AG20443 (cell line): ENCODE data around the gene LMO4.
A peak's percentile ranks its signal among the peaks of the same experiment; 100 is the strongest.

Experiments
- DNase-seq: peaks from one replicate; pipeline ENCODE4 v3.0.0; 2012; ENCODE audit warnings: low spot score, mixed read lengths

The LMO4 gene

DNA sequence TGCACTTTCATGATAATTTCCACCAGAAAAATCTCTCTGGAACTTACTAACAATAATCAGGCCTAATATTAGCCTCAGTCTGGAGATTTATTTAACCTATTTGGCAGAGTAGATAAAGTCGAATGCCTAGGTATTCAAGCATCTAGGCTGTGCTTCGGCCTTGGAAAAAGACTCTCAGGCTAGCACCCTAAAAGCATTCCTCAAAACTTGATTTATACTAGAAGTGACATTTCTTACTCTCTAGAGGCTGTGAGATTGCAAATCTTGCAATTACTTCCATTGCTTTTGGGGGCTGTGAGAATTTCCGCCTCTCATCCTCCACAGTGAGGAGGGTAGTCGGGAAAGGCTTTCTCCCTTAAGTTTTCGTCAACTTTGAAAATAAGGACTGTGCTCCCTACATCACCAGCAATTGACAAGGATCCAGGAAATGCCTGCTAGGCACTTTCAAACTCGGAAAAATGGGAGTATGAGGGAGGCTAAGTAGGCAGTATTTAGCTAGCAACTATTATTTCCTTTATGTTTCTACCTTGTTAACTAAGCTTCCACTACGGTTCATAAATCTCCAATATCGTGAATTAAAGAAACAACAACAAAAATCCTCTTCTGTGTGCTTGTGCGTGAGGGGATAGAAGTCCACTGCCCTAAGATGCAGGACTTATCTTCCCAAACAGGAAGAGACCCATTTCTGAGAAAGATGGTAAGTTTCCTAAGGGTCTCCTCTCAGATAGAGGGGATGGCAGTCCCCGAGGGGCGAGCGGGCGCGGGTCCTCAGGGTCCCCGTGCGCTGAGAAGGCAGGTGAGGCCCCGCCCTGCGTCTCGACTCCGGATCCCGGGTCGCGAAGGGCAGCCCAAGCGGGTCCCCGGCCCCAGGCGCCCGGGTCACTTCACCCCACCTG lies 1.1 kb upstream of the LMO4 start:
- no peak for DNase-seq

DNA sequence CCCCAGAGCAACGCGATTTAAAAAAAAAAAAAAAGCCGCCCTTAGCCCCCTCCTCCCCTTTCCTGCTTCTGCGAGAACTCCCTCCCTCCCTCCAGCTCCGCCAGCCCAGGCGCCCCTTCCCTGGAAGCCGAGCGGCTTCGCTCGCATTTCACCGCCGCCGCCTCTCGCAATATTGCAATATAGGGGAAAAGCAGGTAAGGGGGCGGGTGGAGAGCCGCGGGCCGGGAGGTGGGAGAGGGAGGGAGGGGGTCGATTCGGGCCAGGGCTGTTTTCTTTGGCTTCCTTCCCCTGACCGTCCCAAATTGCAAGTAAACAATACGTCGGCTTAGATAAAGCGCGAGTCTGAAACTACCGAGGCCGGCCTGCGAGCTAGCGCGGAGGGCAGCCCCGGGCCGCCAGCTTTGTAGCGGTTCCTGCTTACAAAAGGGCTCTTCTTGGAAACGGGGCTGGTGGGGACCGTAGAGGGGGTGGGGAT lies 408 bp downstream of the LMO4 start:
- peak; percentile 46 for DNase-seq

DNA sequence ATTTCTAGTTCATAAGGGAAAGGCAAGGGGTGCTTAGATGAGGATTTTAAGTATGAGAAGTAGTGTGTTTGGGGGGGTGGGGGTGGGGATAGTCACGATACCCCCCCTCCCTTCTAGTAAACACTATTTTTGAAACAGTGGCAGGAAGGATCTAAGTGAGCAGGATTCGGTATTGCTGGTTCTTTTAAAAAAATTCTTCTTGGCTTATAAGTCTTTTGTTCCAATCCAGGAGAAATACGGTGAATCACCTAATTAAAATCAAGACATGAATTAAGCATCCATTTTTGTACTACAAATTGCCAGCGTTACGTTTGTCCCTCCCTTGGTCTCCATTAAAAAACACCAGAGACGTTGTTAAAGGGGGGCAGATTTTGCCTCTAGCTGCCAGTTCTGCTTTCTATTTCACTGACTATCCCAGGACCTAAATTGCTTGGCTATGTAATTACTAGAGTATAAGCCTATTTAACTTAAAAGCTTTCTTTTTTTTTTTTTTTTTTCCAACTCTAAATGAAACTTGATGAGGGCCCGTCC lies 911 bp downstream of the LMO4 start:
- no peak for DNase-seq

DNA sequence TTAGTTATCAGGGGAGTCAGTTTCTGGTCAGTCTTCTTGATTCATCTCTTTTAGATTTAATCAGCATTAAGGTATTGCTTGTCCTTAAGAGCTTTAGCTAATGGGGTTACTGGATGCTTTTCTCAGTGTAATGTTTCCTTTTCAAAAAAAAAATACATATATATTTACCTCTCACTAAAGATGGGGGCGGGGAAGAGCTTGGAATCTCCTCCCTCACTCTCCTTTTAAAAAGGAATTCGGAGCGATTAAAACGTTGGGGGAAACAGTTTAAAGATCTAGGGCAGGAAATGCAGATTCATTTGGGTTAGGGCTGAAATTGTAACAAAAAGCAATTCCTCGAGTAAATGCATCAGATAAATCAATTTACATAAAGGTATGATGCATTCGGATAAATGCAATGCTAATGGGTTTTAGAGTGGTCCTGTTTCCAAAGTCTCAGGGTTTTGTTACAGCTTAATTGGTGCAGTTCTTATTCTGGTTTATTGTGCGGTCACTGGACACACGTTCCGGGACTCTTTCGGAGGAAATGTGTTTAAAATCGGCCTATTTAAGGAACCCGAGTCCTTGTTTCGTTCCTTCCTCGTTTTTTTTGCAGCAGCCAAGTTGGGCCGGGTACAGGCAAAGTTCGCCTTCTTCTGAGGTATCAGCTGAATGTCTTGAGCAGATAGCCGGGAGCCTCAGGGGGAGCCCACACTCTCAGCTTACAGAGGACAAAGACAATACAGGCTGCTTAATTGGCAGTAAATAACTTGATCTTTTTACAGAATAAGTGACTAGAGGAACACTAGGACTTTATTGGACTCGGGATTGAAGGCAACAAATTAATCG lies 1.6 kb downstream of the LMO4 start:
- DNase-seq = peak; percentile 22

DNA sequence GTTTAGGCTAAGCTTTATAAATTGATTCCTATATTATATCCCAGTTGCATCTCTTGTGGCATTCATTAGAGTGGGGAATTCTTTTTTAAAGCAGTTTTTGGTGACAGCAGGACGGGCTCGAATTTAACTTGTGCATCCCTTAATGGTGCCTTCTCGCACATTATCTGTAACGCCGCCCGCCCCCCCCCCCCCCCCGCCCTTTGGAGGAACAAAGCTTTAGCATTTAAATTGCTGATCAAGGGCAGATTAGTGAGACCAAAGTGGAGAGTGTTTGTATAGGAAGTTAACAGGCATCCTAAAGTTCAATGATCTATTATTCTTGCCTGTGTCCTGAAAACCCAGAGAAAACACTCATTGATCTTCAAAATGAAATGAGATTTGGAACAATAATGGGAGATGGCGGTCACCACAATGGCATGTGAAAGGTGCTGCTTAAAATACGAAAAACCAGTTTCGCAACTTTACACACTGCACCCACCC lies 2.2 kb downstream of the LMO4 start:
- no peak for DNase-seq

DNA sequence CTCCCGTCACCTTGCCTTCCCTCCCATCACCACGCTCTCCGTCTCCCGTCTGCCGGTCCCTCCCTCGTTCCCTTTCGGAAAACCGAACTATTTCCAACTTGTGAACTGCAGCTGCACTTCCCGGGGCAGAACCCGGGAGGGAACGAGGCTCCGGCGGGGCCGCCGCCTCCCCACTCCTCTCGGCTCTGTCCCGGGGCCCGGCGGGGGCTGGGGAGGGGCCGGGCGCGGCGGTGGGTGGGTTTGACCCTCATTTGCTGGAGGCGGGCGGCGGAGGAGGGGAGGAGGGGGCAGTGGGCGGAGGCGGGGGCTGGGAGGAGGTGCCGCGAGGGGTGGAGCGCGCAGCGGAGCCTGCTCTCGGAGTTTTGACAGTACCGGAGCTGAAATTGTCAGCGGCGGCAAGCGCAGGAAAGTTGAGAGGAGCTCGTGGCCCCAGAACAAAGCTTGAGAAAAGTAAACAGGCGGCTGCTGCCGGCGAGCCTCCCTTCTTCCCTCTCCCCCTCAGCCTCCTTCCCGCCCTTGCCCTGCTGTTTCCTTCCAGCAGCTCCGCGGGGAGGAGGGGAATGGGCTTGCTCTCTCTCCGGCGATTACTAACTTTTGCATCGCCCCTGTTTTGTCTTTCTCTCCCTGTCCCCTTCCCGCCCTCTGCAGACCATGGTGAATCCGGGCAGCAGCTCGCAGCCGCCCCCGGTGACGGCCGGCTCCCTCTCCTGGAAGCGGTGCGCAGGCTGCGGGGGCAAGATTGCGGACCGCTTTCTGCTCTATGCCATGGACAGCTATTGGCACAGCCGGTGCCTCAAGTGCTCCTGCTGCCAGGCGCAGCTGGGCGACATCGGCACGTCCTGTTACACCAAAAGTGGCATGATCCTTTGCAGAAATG lies 2.9 kb downstream of the LMO4 start:
- DNase-seq = peak; percentile 60

DNA sequence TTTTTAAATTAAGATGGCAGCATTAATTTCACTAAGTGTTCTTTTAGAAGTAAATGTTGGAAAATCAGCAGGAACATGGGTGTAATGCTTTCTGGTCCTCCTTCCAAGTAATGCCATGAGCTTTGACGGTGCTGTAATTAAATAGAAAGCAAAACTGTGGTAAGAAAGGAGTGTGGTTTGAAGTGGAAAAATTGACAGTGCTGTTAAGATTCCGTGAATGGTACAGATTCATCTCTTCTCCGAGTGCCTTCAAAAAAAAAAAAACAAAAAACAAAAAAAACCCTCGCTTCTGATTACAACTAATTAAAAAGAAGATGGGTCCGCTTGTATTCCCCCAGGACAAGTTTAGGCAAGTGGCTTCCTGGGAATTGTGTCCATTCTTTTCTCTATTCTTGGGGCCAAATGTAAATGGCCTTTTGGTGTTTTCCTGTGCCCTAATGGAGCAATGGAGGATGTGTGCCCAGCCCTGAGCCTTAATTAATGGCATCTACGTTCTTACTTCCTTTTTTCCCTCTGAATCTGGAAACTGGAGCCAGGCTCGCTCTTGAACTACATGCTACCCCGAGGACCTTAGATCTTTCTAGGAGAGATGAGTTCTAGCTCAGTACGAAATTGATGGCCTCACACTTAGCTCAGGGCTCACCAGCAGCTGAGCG lies 5.1 kb downstream of the LMO4 start:
- DNase-seq = no peak

DNA sequence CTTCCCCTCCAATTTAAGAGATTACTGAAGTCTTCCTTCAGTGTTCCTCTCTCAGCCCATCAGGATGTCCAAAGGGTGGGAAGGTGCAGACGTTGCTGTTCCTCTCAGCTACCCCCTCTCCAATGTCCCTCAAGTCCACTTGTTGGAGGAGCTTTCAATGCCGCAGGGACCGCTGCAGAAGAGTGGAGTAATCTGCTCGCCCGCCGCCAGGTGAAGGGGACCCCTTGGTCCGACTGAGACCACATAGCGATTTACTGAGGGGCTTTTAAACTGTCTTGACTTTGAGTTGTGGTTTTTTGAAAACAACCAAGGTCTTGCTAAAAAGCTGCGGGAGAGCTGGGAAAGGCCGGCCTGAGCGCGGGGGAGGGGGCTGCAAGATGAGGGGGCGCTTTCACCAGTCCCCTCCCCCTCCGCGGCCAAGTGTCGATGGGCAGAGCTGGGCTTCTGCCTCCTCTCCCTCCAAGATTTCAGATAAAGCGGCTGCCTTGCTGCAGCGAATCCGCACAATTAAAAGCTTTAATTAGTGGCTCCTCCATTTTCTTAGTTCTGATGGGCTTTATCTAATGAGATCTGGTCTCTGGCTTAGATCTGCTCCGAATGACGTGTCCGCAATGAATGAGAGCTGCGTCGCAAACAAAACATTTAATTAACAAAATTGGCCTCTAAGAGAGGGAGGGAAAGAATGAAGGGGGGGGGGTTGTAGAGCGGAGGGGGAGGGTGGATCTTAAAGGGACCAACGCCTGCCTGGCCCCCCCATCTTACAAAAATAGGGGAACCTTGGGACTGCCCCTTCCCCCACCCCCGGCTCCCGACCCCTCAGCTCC lies 5.9 kb downstream of the LMO4 start:
- DNase-seq = peak; percentile 13

DNA sequence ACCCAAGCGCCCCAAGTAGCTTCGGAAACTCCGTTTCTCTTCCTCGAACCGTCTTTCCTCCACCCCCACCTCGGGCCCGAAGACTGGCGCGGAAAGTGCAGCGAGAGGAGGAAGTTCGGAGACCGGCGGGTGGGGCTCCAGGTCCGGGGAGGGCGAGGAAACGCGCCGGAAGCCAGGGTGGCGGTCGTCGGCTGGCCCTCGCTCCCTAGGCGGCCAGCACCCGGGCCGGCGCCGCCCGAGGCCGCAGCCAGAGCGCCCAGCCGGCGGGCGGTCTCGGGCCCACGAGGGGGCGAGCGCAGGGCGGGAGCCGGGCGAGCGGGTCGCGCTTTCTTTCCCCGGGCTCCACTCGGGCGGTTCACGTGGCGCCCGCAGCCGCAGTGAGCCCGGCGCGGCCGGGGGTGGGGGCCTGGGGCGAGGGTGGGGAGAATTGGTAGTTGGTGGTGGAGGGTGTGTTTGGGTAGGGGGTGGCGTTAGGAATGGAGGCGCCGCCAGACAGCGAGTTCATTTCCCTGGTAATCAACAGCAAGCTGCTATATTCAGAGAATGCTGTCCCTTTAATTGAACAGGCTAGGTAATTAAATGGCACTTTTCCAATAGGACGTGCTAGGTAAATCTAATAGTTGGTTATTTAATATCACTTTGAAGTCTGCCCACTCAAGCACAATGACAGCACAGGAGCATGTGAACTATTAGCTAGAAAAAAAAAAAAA lies 6.7 kb downstream of the LMO4 start:
- DNase-seq = peak; percentile 80

DNA sequence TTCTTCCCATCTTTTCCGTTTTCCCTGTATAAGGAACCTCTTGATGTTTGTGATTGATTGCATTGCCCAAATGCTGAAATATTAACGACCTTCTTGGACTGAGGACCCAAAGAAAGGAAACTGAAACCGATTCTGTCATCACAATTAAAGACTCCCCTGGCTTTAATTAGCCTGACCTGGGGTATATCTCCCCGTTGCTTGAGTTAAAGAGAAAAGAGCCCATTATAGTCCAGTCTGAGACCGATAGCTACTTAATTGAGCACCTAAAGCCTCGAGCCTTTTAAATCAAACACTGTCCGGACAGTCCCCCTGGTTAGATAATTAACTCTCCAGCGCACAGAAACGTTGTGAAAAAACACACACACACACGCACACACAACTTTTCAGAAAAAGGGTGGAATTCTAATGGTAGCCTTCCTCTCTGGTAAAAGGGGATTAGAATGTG lies 8.0 kb downstream of the LMO4 start:
- DNase-seq = peak; percentile 20

DNA sequence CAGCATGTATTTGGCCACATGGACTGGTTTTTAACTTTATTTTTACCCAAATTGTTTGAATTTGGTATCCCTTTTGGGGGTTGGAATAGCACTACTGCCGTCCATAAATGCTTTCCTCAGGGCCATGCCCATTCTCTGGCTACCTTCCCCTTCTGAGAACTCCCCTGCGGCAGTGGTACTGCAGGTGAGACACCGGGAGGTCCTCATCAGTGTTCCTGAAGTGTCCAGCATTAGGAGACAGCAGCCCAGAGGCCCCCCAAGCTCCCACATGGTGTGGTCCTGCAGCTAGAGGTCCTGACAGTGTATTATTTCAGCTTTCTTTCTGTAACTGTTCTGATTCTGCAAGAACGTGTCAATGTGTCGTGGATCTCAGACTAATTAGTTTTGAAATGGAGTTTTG lies 8.9 kb downstream of the LMO4 start:
- no peak for DNase-seq

DNA sequence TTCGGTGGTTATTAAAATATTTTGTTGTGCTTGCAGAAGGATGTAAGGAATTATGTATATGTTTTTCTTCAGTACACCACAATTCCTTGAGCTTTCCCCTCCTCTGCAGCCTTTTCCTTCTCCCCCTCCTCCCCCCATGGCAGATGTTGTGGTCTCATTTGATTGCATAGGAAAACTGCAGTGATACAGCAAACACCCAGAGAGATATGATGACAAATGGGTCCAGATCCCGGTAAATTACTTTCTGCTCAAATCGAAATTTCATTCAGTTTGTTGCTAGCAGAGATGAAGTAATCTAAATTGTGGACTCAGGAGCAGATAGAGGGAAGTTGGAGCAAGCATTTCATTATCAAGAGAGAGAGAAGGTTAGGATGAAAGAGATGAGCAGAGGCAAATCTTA lies 9.9 kb downstream of the LMO4 start:
- no peak for DNase-seq

DNA sequence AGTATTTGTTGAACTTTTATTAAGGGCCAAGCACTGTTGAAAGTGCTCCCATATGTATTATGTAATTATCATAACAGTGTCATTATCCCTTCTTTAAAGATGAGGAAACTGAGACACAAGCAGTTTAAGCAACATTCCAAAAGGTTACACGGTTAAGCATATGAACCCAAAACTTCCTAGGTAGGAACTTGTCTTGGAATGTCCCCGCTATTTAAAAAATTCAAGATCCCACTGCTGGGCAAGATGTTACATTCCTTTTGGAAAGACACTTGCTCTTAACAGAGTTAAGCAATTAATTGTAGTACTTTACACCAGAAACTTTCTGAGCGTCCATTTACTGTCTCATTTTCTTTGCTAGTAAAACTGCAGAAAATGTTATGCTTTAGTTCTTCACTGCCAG lies 15.6 kb downstream of the LMO4 start:
- DNase-seq = no peak

DNA sequence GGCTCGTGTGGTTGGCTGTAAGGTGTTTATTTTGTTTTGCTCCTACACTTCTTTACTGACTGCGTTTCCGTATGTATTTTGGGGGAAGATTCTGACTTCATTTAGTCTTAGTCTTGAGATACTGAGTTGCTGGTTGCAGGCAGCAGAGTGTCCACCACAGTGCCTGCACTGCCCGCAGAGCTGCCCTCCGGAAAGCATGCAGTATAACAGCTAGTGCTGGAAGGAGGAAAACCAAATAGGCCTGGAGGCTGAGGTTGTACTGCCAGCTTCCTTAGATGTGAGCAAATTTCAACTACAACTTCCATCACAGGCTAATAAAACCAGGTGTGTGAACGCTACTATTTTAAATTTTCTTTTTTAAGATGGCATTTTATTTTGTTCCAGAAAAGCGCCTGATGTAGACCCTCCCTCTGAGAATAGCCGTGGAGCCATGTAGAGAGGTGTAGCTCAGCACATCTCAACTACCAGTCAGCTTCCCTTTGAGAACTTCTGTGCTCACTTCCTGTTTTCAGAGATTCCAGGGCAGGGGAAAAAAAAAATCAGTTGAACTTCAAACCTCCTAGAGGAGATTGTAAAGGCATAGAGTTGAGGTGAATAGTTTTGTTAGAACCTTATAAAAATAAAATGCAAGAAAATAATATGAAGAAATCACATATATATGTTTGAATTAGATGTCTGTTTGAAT lies 17.6 kb downstream of the LMO4 start:
- DNase-seq = no peak

DNA sequence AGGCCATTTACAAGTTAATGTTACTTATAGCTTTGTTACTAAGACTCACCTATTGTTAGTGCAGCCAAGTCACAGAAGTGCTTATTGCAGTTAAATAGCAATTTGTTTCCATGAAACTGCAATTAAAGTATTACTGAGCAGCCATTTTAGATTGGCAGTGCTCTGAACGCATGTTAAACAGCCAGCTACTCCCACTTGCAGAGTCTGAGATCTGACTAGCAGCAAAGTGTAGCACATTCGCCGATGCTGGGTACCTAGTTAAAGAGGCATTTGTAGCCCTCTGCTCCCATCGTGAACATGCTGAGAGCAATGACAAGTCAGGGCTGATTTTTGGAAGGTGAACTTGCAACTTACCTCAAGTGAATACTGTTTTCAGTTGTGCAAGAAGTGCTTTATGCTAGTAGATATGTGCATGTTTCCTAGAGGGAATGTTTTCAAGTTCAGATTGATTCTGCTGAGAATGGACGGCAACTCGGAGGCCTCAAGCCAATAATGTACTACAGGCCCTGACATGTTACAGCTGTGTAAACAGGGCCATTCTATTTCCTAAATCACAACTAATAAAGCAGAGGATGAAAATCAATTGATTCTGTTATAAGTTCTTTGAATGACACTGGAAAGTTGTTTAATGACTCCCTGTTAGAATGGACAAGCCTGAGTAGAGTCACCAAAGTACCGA lies 19.8 kb downstream of the LMO4 start:
- no peak for DNase-seq

DNA sequence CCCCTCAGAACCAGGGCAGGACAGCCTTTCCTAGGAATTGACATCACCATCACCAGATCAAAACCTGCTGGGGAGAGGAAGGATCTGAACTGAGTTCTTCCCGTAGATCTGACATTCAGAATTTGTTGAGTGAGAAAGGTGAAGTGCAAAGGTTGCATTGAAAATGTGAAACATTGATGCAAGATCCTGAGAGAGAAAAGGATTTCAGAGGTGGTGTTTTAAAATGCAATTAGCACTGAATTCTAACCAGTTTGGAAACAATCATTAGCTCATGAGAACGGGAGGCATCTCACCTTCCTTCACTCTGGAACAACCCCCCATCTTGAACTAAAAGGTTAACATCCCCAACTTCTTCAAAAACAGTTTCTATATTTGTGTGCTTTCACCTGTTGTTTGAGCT lies 20.4 kb downstream of the LMO4 start:
- no peak for DNase-seq

DNA sequence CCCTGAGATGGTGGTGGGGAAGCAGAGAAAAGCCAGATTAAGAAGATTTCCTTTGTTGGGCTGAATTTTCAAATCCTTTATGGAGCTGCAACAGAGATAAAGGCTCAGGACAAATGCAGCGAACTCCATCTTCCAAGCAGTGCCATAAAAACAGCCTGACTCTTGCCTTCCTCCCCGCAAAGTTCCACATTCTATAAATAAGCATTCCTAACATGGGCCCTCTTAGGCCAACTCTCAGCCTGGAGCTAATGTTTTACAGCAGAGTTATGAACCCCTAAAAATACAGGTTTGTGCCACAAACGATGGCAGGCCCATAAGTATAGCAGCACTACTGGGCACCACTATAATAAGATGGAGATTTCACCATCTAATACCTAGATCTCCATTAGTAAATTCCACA lies 27.2 kb downstream of the LMO4 start:
- DNase-seq = no peak

DNA sequence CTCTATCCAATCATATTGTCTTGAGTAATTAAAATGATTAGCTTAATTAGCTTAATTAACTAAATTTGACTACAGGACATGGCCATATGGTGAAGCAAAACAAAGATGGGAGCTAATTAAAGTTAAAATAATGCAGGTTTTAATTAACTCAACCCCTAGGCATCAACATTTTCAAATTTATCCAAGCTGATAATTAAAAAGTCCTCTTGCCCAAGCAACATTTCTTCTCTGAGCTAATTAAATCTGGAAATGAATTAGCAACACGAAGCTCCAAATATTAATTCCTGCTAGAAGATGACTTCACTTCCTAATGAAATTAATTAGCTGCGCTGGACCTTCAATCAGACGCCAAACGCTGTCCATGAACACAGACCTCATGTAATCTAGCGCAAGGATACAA lies 27.9 kb downstream of the LMO4 start:
- DNase-seq = no peak
